DND-41 (cell line): ENCODE measurements around the gene EFHD2.
"Not testable (repeated sequence)": the region's sequence is repeated elsewhere in the genome, so short reads cannot be mapped to it uniquely, and the experiment has no call there.

Source experiments
- EZH2 ChIP-seq: IDR thresholded peaks from 3 replicates; pipeline ENCODE4 v1.6.1; 2012; ENCODE audit warnings: borderline replicate concordance, low read depth, mild to moderate bottlenecking, moderate library complexity, low read length, inconsistent platforms; ENCODE audit not compliant: severe bottlenecking
- TF ChIP-seq, protein P1 (sequence below): IDR thresholded peaks from 2 replicates; pipeline ENCODE4 v1.5.1; 2012; ENCODE audit warnings: borderline replicate concordance, low read length, moderate library complexity, mild to moderate bottlenecking; ENCODE audit not compliant: poor library complexity, severe bottlenecking; ENCODE audit errors: extremely low read depth

DNA sequence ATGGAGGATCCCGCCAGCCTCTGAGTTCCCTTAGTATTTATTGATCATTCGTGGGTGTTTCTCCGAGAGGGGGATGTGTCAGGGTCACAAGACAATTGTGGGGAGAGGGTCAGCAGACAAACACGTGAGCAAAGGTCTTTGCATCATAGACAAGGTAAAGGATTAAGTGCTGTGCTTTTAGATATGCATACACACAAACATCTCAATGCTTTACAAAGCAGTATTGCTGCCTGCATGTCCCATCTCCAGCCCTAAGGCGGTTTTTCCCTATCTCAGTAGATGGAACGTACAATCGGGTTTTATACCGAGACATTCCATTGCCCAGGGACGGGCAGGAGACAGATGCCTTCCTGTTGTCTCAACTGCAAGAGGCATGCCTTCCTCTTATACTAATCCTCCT is 30.5 kb upstream of the EFHD2 start:
- TF ChIP-seq, protein P1, sequence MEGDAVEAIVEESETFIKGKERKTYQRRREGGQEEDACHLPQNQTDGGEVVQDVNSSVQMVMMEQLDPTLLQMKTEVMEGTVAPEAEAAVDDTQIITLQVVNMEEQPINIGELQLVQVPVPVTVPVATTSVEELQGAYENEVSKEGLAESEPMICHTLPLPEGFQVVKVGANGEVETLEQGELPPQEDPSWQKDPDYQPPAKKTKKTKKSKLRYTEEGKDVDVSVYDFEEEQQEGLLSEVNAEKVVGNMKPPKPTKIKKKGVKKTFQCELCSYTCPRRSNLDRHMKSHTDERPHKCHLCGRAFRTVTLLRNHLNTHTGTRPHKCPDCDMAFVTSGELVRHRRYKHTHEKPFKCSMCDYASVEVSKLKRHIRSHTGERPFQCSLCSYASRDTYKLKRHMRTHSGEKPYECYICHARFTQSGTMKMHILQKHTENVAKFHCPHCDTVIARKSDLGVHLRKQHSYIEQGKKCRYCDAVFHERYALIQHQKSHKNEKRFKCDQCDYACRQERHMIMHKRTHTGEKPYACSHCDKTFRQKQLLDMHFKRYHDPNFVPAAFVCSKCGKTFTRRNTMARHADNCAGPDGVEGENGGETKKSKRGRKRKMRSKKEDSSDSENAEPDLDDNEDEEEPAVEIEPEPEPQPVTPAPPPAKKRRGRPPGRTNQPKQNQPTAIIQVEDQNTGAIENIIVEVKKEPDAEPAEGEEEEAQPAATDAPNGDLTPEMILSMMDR: not testable (repeated sequence)
- not testable (repeated sequence) for TF ChIP-seq EZH2
